ENCODE data around the gene ENOX1.

Gene ENOX1

DNA sequence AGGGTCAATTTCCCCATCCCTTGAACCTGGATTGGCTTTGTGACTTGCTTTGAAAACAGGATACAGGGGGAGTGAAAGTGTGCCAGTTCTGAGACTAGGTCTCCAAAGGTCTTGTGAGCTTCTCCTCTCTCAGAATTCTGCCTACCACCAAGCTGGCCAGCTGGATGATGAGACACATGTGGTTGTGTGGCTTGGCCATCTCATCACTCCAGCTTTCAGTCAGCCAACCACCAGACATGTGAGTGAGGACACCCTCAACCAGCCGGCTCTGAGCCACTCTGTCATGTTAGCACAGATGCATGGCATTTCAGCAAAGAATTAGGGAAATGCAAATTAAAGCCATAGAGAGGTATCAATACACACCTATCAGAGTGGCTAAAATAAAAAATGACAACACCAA, 29.5 kb downstream of the ENOX1 start (continued):
- TF ChIP-seq ZBTB7A (tag by site-specific recombination; IDR thresholded peaks at IDR 0.05; ENCODE audit: low read depth) = no peak

DNA sequence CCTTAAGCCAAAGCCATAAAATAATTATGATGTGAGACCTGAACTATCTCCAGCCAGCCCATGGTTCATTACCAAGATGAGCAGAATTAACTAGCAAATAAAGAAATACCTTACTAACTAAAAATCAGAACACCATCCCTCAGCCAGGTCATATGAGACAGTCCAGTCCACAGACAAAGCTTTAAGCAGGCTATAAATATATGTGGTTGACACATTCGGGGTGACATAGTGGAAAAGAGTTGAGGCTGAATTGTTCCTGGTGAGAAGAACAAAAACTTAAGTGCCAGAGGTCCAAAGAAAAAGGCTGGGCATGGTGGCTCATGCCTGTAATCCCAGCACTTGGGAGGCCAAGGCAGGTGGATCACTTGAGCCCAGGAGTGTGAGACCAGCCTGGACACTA, 30.9 kb downstream of the ENOX1 start:
- TF ChIP-seq MZF1 (tag by site-specific recombination; IDR thresholded peaks at IDR 0.05; ENCODE audit: borderline replicate concordance) (no peak), ZNF777 (tag by site-specific recombination; IDR thresholded peaks at IDR 0.05; ENCODE audit: borderline replicate concordance) (no peak), ZNF133 (tag by site-specific recombination; IDR thresholded peaks at IDR 0.05) (no peak), YY1 (tag by site-specific recombination; IDR thresholded peaks at IDR 0.05) (no peak), ZNF174 (tag by site-specific recombination; IDR thresholded peaks at IDR 0.05) (no peak), ZNF155 (tag by site-specific recombination; IDR thresholded peaks at IDR 0.05) (no peak), ZNF350 (tag by site-specific recombination; IDR thresholded peaks at IDR 0.05) (no peak), GLI4 (tag by site-specific recombination; IDR thresholded peaks at IDR 0.05) (no peak), SALL2 (tag by site-specific recombination; IDR thresholded peaks at IDR 0.05; ENCODE audit: borderline replicate concordance) (no peak), TCF7L2 (IDR thresholded peaks at IDR 0.05; ENCODE audit: borderline replicate concordance, low read depth, low read length) (no peak), ZNF114 (tag by site-specific recombination; IDR thresholded peaks at IDR 0.05) (no peak), ZNF266 (tag by site-specific recombination; IDR thresholded peaks at IDR 0.05; ENCODE audit: low read depth) (no peak), ZNF324 (tag by site-specific recombination; IDR thresholded peaks at IDR 0.05) (no peak), ZNF610 (tag by site-specific recombination; IDR thresholded peaks at IDR 0.05; ENCODE audit: borderline replicate concordance) (no peak), ZNF596 (tag by site-specific recombination; IDR thresholded peaks at IDR 0.05) (no peak), ZFP41 (tag by site-specific recombination; IDR thresholded peaks at IDR 0.05; ENCODE audit: borderline replicate concordance) (no peak)
- TF ChIP-seq, protein P1, sequence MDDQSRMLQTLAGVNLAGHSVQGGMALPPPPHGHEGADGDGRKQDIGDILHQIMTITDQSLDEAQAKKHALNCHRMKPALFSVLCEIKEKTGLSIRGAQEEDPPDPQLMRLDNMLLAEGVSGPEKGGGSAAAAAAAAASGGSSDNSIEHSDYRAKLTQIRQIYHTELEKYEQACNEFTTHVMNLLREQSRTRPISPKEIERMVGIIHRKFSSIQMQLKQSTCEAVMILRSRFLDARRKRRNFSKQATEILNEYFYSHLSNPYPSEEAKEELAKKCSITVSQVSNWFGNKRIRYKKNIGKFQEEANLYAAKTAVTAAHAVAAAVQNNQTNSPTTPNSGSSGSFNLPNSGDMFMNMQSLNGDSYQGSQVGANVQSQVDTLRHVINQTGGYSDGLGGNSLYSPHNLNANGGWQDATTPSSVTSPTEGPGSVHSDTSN (CRISPR knock-in tag; IDR thresholded peaks at IDR 0.05) = no peak
- TF ChIP-seq, protein P2, sequence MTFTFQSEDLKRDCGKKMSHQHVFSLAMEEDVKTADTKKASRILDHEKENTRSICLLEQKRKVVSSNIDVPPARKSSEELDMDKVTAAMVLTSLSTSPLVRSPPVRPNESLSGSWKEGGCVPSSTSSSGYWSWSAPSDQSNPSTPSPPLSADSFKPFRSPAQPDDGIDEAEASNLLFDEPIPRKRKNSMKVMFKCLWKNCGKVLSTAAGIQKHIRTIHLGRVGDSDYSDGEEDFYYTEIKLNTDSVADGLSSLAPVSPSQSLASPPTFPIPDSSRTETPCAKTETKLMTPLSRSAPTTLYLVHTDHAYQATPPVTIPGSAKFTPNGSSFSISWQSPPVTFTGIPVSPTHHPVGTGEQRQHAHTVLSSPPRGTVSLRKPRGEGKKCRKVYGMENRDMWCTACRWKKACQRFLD (tag by site-specific recombination; IDR thresholded peaks at IDR 0.05) = no peak
- TF ChIP-seq, protein P3, sequence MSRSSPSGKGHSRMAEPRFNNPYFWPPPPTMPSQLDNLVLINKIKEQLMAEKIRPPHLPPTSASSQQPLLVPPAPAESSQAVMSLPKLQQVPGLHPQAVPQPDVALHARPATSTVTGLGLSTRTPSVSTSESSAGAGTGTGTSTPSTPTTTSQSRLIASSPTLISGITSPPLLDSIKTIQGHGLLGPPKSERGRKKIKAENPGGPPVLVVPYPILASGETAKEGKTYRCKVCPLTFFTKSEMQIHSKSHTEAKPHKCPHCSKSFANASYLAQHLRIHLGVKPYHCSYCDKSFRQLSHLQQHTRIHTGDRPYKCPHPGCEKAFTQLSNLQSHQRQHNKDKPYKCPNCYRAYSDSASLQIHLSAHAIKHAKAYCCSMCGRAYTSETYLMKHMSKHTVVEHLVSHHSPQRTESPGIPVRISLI (tag by site-specific recombination; IDR thresholded peaks at IDR 0.05) = no peak
- TF ChIP-seq, protein P4, sequence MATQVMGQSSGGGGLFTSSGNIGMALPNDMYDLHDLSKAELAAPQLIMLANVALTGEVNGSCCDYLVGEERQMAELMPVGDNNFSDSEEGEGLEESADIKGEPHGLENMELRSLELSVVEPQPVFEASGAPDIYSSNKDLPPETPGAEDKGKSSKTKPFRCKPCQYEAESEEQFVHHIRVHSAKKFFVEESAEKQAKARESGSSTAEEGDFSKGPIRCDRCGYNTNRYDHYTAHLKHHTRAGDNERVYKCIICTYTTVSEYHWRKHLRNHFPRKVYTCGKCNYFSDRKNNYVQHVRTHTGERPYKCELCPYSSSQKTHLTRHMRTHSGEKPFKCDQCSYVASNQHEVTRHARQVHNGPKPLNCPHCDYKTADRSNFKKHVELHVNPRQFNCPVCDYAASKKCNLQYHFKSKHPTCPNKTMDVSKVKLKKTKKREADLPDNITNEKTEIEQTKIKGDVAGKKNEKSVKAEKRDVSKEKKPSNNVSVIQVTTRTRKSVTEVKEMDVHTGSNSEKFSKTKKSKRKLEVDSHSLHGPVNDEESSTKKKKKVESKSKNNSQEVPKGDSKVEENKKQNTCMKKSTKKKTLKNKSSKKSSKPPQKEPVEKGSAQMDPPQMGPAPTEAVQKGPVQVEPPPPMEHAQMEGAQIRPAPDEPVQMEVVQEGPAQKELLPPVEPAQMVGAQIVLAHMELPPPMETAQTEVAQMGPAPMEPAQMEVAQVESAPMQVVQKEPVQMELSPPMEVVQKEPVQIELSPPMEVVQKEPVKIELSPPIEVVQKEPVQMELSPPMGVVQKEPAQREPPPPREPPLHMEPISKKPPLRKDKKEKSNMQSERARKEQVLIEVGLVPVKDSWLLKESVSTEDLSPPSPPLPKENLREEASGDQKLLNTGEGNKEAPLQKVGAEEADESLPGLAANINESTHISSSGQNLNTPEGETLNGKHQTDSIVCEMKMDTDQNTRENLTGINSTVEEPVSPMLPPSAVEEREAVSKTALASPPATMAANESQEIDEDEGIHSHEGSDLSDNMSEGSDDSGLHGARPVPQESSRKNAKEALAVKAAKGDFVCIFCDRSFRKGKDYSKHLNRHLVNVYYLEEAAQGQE (tag by site-specific recombination; IDR thresholded peaks at IDR 0.05) = no peak
- ChIA-PET CTCF (no interaction called here), POLR2A (no interaction called here)
- H3K4me1 ChIP-seq (ENCODE audit: control insufficient read depth, insufficient read depth, low read length) = no peaks in the 10 kb centered on the region
- no peak overlapping the region for H3K4me3 ChIP-seq (ENCODE audit: low read depth, low read length)
- H3K36me3 ChIP-seq (ENCODE audit: control insufficient read depth in 2 of 2, insufficient read depth in 1 of 2, low read length in 2 of 2) = no peaks in the 10 kb centered on the region
- no peaks in the 10 kb centered on the region for H3K9me3 ChIP-seq (ENCODE audit: control insufficient read depth, insufficient read depth, low read depth, low read length)
- no peak overlapping the region for H3K27ac ChIP-seq (ENCODE audit: extremely low read depth, low read depth, low read length)

Measured in HEK293 (cell line).